ENCODE measurements around the gene HCRT.
A peak's percentile ranks its signal among the peaks of the same experiment; 100 is the strongest.

Gene HCRT

GRCh38 chr17:42201458-42201772 lies 16.2 kb upstream of the HCRT start:
- TF ChIP-seq GATA3 (IDR thresholded peaks at IDR 0.05; ENCODE audit: low read depth, low read length) (no peak), GATA2 (IDR thresholded peaks at IDR 0.05; ENCODE audit: low read depth, low read length) (no peak)

- no peak for TF ChIP-seq GATA3 (IDR thresholded peaks at IDR 0.05; ENCODE audit: low read depth, low read length)
- peak; percentile 81 for TF ChIP-seq GATA2 (IDR thresholded peaks at IDR 0.05; ENCODE audit: low read depth, low read length)
Measured at GRCh38 chr17:42200706-42201457, 15.6 kb upstream of the HCRT start.

GRCh38 chr17:42199416-42200011 lies 14.3 kb upstream of the HCRT start:
- no peak for TF ChIP-seq GATA2 (IDR thresholded peaks at IDR 0.05; ENCODE audit: low read depth, low read length)
- no peak for TF ChIP-seq GATA3 (IDR thresholded peaks at IDR 0.05; ENCODE audit: low read depth, low read length)

- TF ChIP-seq GATA2 (IDR thresholded peaks at IDR 0.05; ENCODE audit: low read depth, low read length) = no peak
- no peak for TF ChIP-seq GATA3 (IDR thresholded peaks at IDR 0.05; ENCODE audit: low read depth, low read length)
Measured at GRCh38 chr17:42198897-42199296, 13.6 kb upstream of the HCRT start.

GRCh38 chr17:42197564-42198156 lies 12.4 kb upstream of the HCRT start:
- TF ChIP-seq GATA3 (IDR thresholded peaks at IDR 0.05; ENCODE audit: low read depth, low read length) (no peak), GATA2 (IDR thresholded peaks at IDR 0.05; ENCODE audit: low read depth, low read length) (no peak)

- TF ChIP-seq GATA3 (IDR thresholded peaks at IDR 0.05; ENCODE audit: low read depth, low read length) (no peak), GATA2 (IDR thresholded peaks at IDR 0.05; ENCODE audit: low read depth, low read length) (no peak)
Measured at GRCh38 chr17:42193969-42194899, 9.0 kb upstream of the HCRT start, which contains the start of gene GHDC. Gene GHDC (minus strand): TSS chr17:42194494. CDS start chr17:42193581, 913 bp downstream.

- TF ChIP-seq GATA3 (IDR thresholded peaks at IDR 0.05; ENCODE audit: low read depth, low read length) (no peak), GATA2 (IDR thresholded peaks at IDR 0.05; ENCODE audit: low read depth, low read length) (no peak)
Measured at GRCh38 chr17:42193216-42193968, 8.1 kb upstream of the HCRT start.

- TF ChIP-seq GATA2 (IDR thresholded peaks at IDR 0.05; ENCODE audit: low read depth, low read length) (no peak), GATA3 (IDR thresholded peaks at IDR 0.05; ENCODE audit: low read depth, low read length) (no peak)
Measured at GRCh38 chr17:42192189-42193126, 7.2 kb upstream of the HCRT start.

GRCh38 chr17:42191275-42191608 lies 6.0 kb upstream of the HCRT start:
- TF ChIP-seq GATA3 (IDR thresholded peaks at IDR 0.05; ENCODE audit: low read depth, low read length) (no peak), GATA2 (IDR thresholded peaks at IDR 0.05; ENCODE audit: low read depth, low read length) (no peak)

- TF ChIP-seq GATA2 (IDR thresholded peaks at IDR 0.05; ENCODE audit: low read depth, low read length) (no peak), GATA3 (IDR thresholded peaks at IDR 0.05; ENCODE audit: low read depth, low read length) (no peak)
Measured at GRCh38 chr17:42190491-42191274, 5.4 kb upstream of the HCRT start.

- TF ChIP-seq GATA2 (IDR thresholded peaks at IDR 0.05; ENCODE audit: low read depth, low read length) = no peak
- no peak for TF ChIP-seq GATA3 (IDR thresholded peaks at IDR 0.05; ENCODE audit: low read depth, low read length)
Measured at GRCh38 chr17:42189651-42189965, 4.4 kb upstream of the HCRT start.
